ENCODE data around the gene SCNM1.
"Not testable (repeated sequence)": the region's sequence is repeated elsewhere in the genome, so short reads cannot be mapped to it uniquely, and the experiment has no call there.

The SCNM1 gene

GRCh38 chr1:151146412-151147131 is 19.4 kb upstream of the SCNM1 start, which contains the start of gene SEMA6C:
Gene SEMA6C, minus strand, starts transcription at chr1:151146631. Its CDS starts 4,010 bp downstream, at chr1:151142621.
- DNase-seq (ENCODE audit: low read depth in 2 of 2) = peak; percentile 87

- no peak for DNase-seq (ENCODE audit: low read depth in 2 of 2)
Observed at GRCh38 chr1:151147132-151147503, 18.8 kb upstream of the SCNM1 start.

GRCh38 chr1:151147665-151148064 is 18.3 kb upstream of the SCNM1 start:
- no peak for DNase-seq (ENCODE audit: low read depth in 2 of 2)

GRCh38 chr1:151156515-151156819 is 9.5 kb upstream of the SCNM1 start, which contains the start of gene TNFAIP8L2:
Gene TNFAIP8L2, plus strand, starts transcription at chr1:151156649. Its CDS starts 2,049 bp downstream, at chr1:151158698.
- peak; percentile 73 to 74 for DNase-seq (ENCODE audit: low read depth in 2 of 2)

GRCh38 chr1:151157067-151157531 is 8.8 kb upstream of the SCNM1 start:
- peak; percentile 54 to 60 for DNase-seq (ENCODE audit: low read depth in 2 of 2)

- DNase-seq (ENCODE audit: low read depth in 2 of 2) = peak in 1 of 2 donors; percentile 61
Observed at GRCh38 chr1:151158326-151158725, 7.6 kb upstream of the SCNM1 start.

- DNase-seq (ENCODE audit: low read depth in 2 of 2) = no peak
Observed at GRCh38 chr1:151158751-151159251, 7.1 kb upstream of the SCNM1 start.

- no peak for DNase-seq (ENCODE audit: low read depth in 2 of 2)
Observed at GRCh38 chr1:151159373-151159772, 6.6 kb upstream of the SCNM1 start.

GRCh38 chr1:151164732-151165280 is 1.1 kb upstream of the SCNM1 start:
- DNase-seq (ENCODE audit: low read depth in 2 of 2) = no peak

GRCh38 chr1:151165281-151165737 is 635 bp upstream of the SCNM1 start:
- DNase-seq (ENCODE audit: low read depth in 2 of 2) = no peak

GRCh38 chr1:151166505-151166956 is 587 bp downstream of the SCNM1 start:
- DNase-seq (ENCODE audit: low read depth in 2 of 2) = no peak

- DNase-seq (ENCODE audit: low read depth in 2 of 2) = no peak
Observed at GRCh38 chr1:151167116-151167515, 1.2 kb downstream of the SCNM1 start.

GRCh38 chr1:151171190-151171589 is 5.2 kb downstream of the SCNM1 start:
- no peak for DNase-seq (ENCODE audit: low read depth in 2 of 2)

GRCh38 chr1:151175041-151175741 is 9.2 kb downstream of the SCNM1 start:
- no peak for DNase-seq (ENCODE audit: low read depth in 2 of 2)

GRCh38 chr1:151175863-151176262 is 9.9 kb downstream of the SCNM1 start, which contains the start of gene TMOD4:
Gene TMOD4, minus strand, starts transcription at chr1:151175981. Its CDS starts 1,106 bp downstream, at chr1:151174875.
- DNase-seq (ENCODE audit: low read depth in 2 of 2) = no peak

GRCh38 chr1:151176514-151177045 is 10.6 kb downstream of the SCNM1 start:
- no peak for DNase-seq (ENCODE audit: low read depth in 2 of 2)

GRCh38 chr1:151184211-151184610 is 18.3 kb downstream of the SCNM1 start:
- no peak for DNase-seq (ENCODE audit: low read depth in 2 of 2)

GRCh38 chr1:151187205-151187604 is 21.3 kb downstream of the SCNM1 start:
- DNase-seq (ENCODE audit: low read depth in 2 of 2) = no peak

GRCh38 chr1:151188667-151189066 is 22.7 kb downstream of the SCNM1 start:
- DNase-seq (ENCODE audit: low read depth in 2 of 2) = not testable (repeated sequence)

- DNase-seq (ENCODE audit: low read depth in 2 of 2) = peak; percentile 79 to 82
Observed at GRCh38 chr1:151189637-151190445, 23.9 kb downstream of the SCNM1 start, which contains the start of gene VPS72. Gene VPS72, minus strand, starts transcription at chr1:151190197. Its CDS starts 76 bp downstream, at chr1:151190121.

- DNase-seq (ENCODE audit: low read depth in 2 of 2) = no peak
Observed at GRCh38 chr1:151192047-151192446, 26.1 kb downstream of the SCNM1 start.

All from stimulated activated CD8-positive, alpha-beta memory T cell treated with anti-CD3 and anti-CD28 coated beads, Interleukin-15, amount 100 ng/mL, for 48 hours (primary cell).